ENCODE data around the gene MAPK10.

DNA sequence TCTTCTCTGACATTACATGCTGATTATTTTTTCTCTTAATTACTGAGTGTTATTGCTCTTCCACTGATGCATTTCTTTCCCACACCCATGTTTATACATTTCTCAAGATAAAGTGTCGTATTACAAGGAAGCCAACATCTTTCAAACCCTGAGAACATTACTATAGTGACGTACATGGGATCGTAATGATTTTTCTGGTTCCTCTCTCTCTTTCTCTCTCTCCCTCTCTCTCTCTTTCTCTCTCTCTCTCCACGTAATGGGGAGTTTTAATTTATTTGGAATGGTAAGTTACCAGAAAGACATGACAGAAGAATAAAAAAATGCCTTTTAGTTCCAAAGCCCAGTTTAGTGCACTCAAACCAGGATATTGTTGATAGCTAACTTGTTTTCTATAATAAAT, 40.4 kb upstream of the MAPK10 start:
- TF ChIP-seq ZNF114 (CRISPR knock-in tag; IDR thresholded peaks at IDR 0.05) (no peak), EZH2 (IDR thresholded peaks at IDR 0.05; ENCODE audit: low read depth, unreplicated experiment) (no peak), POLR2AphosphoS5 (IDR thresholded peaks at IDR 0.05; ENCODE audit: low read depth) (no peak), ZNF331 (CRISPR knock-in tag; IDR thresholded peaks at IDR 0.05; ENCODE audit: low read depth) (no peak), EZH2phosphoT487 (IDR thresholded peaks at IDR 0.05; ENCODE audit: unreplicated experiment) (no peak), STAT1 (IDR thresholded peaks at IDR 0.05; ENCODE audit: unreplicated experiment) (no peak), NANOG (IDR thresholded peaks at IDR 0.05; ENCODE audit: borderline replicate concordance) (no peak), JUNB (IDR thresholded peaks at IDR 0.05; ENCODE audit: unreplicated experiment) (no peak), CREB1 (CRISPR knock-in tag; IDR thresholded peaks at IDR 0.05; ENCODE audit: low read depth) (no peak)
- TF ChIP-seq, protein P1, sequence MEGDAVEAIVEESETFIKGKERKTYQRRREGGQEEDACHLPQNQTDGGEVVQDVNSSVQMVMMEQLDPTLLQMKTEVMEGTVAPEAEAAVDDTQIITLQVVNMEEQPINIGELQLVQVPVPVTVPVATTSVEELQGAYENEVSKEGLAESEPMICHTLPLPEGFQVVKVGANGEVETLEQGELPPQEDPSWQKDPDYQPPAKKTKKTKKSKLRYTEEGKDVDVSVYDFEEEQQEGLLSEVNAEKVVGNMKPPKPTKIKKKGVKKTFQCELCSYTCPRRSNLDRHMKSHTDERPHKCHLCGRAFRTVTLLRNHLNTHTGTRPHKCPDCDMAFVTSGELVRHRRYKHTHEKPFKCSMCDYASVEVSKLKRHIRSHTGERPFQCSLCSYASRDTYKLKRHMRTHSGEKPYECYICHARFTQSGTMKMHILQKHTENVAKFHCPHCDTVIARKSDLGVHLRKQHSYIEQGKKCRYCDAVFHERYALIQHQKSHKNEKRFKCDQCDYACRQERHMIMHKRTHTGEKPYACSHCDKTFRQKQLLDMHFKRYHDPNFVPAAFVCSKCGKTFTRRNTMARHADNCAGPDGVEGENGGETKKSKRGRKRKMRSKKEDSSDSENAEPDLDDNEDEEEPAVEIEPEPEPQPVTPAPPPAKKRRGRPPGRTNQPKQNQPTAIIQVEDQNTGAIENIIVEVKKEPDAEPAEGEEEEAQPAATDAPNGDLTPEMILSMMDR (conservative IDR thresholded peaks at IDR 0.05; ENCODE audit: low read depth in 2 of 2), result no peak
- TF ChIP-seq, protein P2, sequence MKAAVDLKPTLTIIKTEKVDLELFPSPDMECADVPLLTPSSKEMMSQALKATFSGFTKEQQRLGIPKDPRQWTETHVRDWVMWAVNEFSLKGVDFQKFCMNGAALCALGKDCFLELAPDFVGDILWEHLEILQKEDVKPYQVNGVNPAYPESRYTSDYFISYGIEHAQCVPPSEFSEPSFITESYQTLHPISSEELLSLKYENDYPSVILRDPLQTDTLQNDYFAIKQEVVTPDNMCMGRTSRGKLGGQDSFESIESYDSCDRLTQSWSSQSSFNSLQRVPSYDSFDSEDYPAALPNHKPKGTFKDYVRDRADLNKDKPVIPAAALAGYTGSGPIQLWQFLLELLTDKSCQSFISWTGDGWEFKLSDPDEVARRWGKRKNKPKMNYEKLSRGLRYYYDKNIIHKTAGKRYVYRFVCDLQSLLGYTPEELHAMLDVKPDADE (IDR thresholded peaks at IDR 0.05), result no peak
- TF ChIP-seq, protein P3, sequence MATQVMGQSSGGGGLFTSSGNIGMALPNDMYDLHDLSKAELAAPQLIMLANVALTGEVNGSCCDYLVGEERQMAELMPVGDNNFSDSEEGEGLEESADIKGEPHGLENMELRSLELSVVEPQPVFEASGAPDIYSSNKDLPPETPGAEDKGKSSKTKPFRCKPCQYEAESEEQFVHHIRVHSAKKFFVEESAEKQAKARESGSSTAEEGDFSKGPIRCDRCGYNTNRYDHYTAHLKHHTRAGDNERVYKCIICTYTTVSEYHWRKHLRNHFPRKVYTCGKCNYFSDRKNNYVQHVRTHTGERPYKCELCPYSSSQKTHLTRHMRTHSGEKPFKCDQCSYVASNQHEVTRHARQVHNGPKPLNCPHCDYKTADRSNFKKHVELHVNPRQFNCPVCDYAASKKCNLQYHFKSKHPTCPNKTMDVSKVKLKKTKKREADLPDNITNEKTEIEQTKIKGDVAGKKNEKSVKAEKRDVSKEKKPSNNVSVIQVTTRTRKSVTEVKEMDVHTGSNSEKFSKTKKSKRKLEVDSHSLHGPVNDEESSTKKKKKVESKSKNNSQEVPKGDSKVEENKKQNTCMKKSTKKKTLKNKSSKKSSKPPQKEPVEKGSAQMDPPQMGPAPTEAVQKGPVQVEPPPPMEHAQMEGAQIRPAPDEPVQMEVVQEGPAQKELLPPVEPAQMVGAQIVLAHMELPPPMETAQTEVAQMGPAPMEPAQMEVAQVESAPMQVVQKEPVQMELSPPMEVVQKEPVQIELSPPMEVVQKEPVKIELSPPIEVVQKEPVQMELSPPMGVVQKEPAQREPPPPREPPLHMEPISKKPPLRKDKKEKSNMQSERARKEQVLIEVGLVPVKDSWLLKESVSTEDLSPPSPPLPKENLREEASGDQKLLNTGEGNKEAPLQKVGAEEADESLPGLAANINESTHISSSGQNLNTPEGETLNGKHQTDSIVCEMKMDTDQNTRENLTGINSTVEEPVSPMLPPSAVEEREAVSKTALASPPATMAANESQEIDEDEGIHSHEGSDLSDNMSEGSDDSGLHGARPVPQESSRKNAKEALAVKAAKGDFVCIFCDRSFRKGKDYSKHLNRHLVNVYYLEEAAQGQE (IDR thresholded peaks at IDR 0.05; ENCODE audit: unreplicated experiment), result no peak

Data from GM23338 (cell line).